GM12874 (cell line): Measurements from ENCODE around the gene BATF.

Source experiments
- TF ChIP-seq, protein P1 (sequence below): IDR thresholded peaks from 2 replicates; pipeline ENCODE4 v1.5.1; 2011; ENCODE audit warnings: low read depth, mild to moderate bottlenecking, control low read depth, low read length, moderate library complexity; ENCODE audit not compliant: insufficient read depth

The BATF gene

DNA sequence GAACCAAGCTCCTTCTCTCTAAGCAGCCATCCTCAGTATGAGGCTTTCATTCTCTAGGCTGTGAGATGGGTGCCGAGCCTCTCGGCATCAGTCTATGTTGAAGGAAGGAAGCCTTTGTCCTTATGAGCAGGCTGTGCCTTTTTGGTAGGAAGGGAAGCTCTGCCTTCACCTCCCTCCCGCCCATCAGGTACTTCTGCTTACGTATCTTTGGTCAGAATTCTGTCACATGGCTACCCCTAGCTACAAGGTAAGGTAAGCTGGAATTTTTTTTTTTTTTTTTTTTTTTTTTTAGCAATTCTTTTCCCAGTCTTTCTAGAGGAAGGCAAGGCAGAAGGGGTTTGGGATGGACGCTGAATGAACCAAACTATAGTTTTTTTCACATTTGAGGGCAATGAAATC is 16.9 kb downstream of the BATF start:
- TF ChIP-seq, protein P1, sequence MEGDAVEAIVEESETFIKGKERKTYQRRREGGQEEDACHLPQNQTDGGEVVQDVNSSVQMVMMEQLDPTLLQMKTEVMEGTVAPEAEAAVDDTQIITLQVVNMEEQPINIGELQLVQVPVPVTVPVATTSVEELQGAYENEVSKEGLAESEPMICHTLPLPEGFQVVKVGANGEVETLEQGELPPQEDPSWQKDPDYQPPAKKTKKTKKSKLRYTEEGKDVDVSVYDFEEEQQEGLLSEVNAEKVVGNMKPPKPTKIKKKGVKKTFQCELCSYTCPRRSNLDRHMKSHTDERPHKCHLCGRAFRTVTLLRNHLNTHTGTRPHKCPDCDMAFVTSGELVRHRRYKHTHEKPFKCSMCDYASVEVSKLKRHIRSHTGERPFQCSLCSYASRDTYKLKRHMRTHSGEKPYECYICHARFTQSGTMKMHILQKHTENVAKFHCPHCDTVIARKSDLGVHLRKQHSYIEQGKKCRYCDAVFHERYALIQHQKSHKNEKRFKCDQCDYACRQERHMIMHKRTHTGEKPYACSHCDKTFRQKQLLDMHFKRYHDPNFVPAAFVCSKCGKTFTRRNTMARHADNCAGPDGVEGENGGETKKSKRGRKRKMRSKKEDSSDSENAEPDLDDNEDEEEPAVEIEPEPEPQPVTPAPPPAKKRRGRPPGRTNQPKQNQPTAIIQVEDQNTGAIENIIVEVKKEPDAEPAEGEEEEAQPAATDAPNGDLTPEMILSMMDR = no peak

DNA sequence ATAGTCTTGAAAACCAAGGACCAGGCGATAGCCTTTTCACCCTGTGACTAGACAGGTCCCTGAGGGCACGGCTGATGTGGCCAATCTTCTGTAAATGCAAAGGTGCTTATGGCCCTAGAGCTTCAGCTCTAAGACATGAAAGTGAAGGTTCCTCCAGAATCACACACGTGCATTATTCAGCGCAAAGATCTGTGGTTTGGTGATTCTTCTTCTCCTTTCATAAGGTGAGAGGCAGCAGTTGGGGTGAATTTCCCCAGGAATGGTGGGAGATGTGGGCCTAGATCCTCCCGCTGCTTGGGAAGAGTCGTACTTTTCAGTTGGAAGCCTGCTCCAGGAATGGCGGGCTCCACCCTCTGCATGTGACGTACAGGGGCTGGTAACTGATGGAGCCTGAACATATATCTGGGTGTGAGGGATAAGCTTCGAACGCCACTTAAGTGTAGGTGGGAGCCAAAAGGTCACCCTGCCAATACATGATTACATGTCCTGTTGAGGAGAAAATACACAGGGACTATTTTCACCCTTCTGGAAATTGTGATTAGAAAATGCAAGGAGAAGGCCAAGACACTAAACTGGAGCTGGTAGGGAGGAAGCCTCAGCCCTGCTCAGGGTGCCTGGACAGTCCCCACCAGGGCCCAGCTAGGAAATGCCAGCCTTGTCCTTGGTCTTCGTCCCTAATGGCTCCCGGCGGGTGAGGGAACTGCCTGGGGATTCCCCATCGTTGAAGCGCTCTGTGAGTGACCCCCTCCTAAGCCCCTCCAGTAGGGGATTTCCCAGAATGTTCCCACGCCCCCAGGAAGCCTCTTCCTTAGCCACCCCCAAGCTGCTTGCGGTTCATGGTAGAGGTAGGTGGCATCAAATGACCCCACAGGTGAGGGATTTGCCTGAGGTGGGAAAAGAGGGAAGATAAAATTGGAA is 17.6 kb downstream of the BATF start:
- TF ChIP-seq, protein P1 = no peak

DNA sequence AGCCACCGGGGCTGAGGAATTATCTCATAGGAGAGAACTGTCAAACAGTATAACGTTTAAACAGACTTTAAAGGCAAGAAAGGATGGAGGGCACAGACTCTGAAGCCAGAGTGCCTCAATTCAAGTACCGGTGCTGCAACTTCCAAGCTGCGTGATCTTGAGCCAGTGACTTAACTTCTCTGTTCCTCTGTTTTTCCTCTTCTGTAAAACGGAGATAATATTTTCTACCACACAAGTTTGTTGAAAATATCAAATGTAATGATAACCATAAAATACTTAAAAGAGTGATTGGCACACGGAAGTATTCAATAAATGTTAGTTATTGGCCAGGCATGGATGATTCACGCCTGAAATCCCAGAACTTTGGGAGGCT is 18.2 kb downstream of the BATF start:
- TF ChIP-seq, protein P1 = no peak

DNA sequence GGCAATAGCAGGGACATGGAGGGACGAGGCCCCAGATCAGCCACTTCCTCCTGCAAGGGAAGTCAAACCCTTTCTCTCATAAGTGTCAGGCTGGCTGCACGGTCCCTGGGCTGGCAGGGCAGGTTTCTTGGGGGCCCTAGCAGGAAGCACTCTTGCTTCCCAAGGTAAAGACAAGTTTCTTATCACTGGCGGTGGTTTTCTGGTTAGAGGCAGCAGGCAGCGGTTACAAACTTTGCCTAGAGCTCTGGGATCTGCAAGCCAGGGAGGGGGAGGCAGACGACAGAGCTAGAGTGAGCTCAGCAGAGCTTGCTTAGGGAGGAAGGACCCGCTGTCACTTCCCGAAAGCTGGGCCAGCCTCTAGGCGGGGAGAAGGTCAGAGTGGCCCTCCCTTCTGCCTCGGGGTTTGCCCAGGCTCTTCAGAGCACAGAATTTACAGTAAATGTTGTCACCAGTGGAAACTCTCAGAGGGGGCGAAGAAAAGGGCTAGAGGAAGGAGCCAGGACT is 20.4 kb downstream of the BATF start:
- TF ChIP-seq, protein P1 = no peak

- TF ChIP-seq, protein P1 = no peak
Observed at GRCh38 chr14:75543253-75543652, 21.0 kb downstream of the BATF start.

DNA sequence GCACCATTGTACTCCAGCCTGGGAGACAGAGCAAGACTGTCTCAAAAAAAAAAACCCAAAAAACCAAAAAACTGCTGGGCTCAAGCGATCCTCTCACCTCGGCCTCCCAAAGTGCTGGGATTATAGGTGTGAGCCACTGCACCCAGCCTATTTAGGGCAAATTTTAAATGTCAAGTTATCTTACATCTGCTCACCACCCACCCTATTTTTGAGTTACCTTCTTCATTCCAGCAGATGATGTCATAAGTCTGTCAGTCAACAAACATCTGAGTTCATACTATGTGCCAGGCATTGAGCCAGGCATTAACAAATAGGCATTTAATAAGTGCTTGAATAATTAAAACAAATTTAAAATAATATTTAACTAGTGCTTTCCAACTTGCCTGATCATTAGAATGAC is 21.5 kb downstream of the BATF start:
- TF ChIP-seq, protein P1 = no peak

DNA sequence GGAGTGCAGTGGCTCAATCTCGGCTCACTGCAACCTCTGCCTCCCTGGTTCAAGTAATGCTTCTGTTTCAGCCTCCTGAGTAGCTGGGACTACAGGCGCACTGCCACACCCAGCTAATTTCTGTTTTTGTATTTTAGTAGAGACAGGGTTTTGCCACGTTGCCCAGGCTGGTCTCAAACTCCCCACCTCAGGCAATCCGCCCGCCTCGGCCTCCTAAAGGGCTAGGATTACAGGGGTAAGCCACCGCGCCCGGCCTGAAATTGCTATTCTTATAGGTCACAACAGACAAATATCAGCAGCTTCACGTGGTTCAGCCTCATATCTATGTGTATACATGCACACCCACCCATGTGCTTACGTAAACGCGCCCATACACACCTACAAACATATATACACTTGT is 23.6 kb downstream of the BATF start:
- TF ChIP-seq, protein P1 = no peak
